IPS DF 4.7 (cell line): ENCODE measurements around the gene LPAR2.
"Not testable (repeated sequence)": the region's sequence is repeated elsewhere in the genome, so short reads cannot be mapped to it uniquely, and the experiment has no call there.

Experiments used
- DNase-seq: peaks from one replicate; pipeline ENCODE4 v3.0.0-alpha.2; 2013; ENCODE audit warnings: low spot score; ENCODE audit errors: extremely low read depth

Gene LPAR2

GRCh38 chr19:19631346-19631745, 3.3 kb upstream of the LPAR2 start:
- DNase-seq = no peak

GRCh38 chr19:19630426-19630825, 2.4 kb upstream of the LPAR2 start:
- DNase-seq = no peak

GRCh38 chr19:19630062-19630414, 2.0 kb upstream of the LPAR2 start:
- no peak for DNase-seq

- no peak for DNase-seq
Measured at GRCh38 chr19:19628501-19629134, 598 bp upstream of the LPAR2 start.

- no peak for DNase-seq
Measured at GRCh38 chr19:19626516-19627472, 1.2 kb downstream of the LPAR2 start.

- DNase-seq = no peak
Measured at GRCh38 chr19:19624032-19624570, 3.9 kb downstream of the LPAR2 start.

- no peak for DNase-seq
Measured at GRCh38 chr19:19623383-19623782, 4.6 kb downstream of the LPAR2 start.

GRCh38 chr19:19619849-19620210, 8.2 kb downstream of the LPAR2 start:
- DNase-seq = no peak

- DNase-seq = no peak
Measured at GRCh38 chr19:19619181-19619848, 8.7 kb downstream of the LPAR2 start.

GRCh38 chr19:19618219-19619051, 9.6 kb downstream of the LPAR2 start, which contains the start of gene PBX4:
Gene PBX4 (minus strand): TSS chr19:19618687. CDS start chr19:19618629, 58 bp downstream.
- DNase-seq = peak; percentile 89

- DNase-seq = no peak
Measured at GRCh38 chr19:19615086-19615485, 12.9 kb downstream of the LPAR2 start.

GRCh38 chr19:19613506-19613905, 14.5 kb downstream of the LPAR2 start:
- no peak for DNase-seq

GRCh38 chr19:19610376-19611202, 17.4 kb downstream of the LPAR2 start:
- no peak for DNase-seq

- DNase-seq = not testable (repeated sequence)
Measured at GRCh38 chr19:19606686-19607085, 21.3 kb downstream of the LPAR2 start.

GRCh38 chr19:19606021-19606420, 22.0 kb downstream of the LPAR2 start:
- DNase-seq = no peak

- DNase-seq = no peak
Measured at GRCh38 chr19:19602713-19603324, 25.2 kb downstream of the LPAR2 start.

- DNase-seq = no peak
Measured at GRCh38 chr19:19602136-19602712, 25.8 kb downstream of the LPAR2 start.

- DNase-seq = no peak
Measured at GRCh38 chr19:19600793-19601330, 27.2 kb downstream of the LPAR2 start.
